HG03045 (cell line): ENCODE measurements around the gene TSC22D4.
A peak's percentile ranks its signal among the peaks of the same experiment; 100 is the strongest.
"Not testable (repeated sequence)": the region's sequence is repeated elsewhere in the genome, so short reads cannot be mapped to it uniquely, and the experiment has no call there.

Experiments
- ATAC-seq: cut with Tn5 transposase; IDR thresholded peaks from one replicate; pipeline ENCODE4 v1.9.1; 2021; ENCODE audit warnings: mild to moderate bottlenecking, moderate library complexity; ENCODE audit not compliant: unreplicated experiment

The TSC22D4 gene

GRCh38 chr7:100476101-100476780 lies 2.8 kb downstream of the TSC22D4 start:
- ATAC-seq = no peak

GRCh38 chr7:100475549-100475948 lies 3.5 kb downstream of the TSC22D4 start:
- ATAC-seq = no peak

GRCh38 chr7:100472854-100473499 lies 6.0 kb downstream of the TSC22D4 start:
- no peak for ATAC-seq

GRCh38 chr7:100472121-100472851 lies 6.7 kb downstream of the TSC22D4 start:
- no peak for ATAC-seq

GRCh38 chr7:100471021-100471420 lies 8.0 kb downstream of the TSC22D4 start:
- no peak for ATAC-seq

GRCh38 chr7:100469227-100470044 lies 9.6 kb downstream of the TSC22D4 start:
- ATAC-seq = peak; percentile 61

- ATAC-seq = no peak
These were observed 11.2 kb downstream of the TSC22D4 start for GRCh38 chr7:100467638-100468373.

GRCh38 chr7:100466653-100467605 lies 12.1 kb downstream of the TSC22D4 start:
- ATAC-seq = no peak

GRCh38 chr7:100465702-100466311 lies 13.2 kb downstream of the TSC22D4 start:
- ATAC-seq = no peak

- no peak for ATAC-seq
These were observed 13.7 kb downstream of the TSC22D4 start for GRCh38 chr7:100465299-100465698.

- ATAC-seq = no peak
These were observed 14.2 kb downstream of the TSC22D4 start for GRCh38 chr7:100464791-100465190.

- no peak for ATAC-seq
These were observed 14.8 kb downstream of the TSC22D4 start, which contains the start of gene SPACDR for GRCh38 chr7:100464210-100464660. Gene SPACDR, minus strand, starts transcription at chr7:100464260. Its CDS starts 235 bp downstream, at chr7:100464025.

- ATAC-seq = no peak
These were observed 22.0 kb downstream of the TSC22D4 start for GRCh38 chr7:100457033-100457432.

GRCh38 chr7:100456562-100456961 lies 22.5 kb downstream of the TSC22D4 start:
- no peak for ATAC-seq

GRCh38 chr7:100455206-100455605 lies 23.8 kb downstream of the TSC22D4 start:
- no peak for ATAC-seq

- ATAC-seq = not testable (repeated sequence)
These were observed 25.2 kb downstream of the TSC22D4 start for GRCh38 chr7:100453854-100454253.

- ATAC-seq = no peak
These were observed 26.5 kb downstream of the TSC22D4 start for GRCh38 chr7:100452513-100452912.

GRCh38 chr7:100449190-100449795 lies 29.7 kb downstream of the TSC22D4 start:
- no peak for ATAC-seq
